Measurements from ENCODE around the gene CHRD.

GRCh38 chr3:184346480-184347190 lies 33.2 kb upstream of the CHRD start:
- TF ChIP-seq EP300 (IDR thresholded peaks at IDR 0.05) (no peak), CTCF (IDR thresholded peaks at IDR 0.05) (no peak), POLR2AphosphoS5 (IDR thresholded peaks at IDR 0.05) (no peak), POLR2A (IDR thresholded peaks at IDR 0.05) (no peak)

All from gastroesophageal sphincter (tissue), 3 donors.